Activated gamma-delta T cell treated with Interleukin-2 at 50 U/mL for 16 hours (primary cell): Measurements from ENCODE around the gene TMEM223.
"Not testable (repeated sequence)": the region's sequence is repeated elsewhere in the genome, so short reads cannot be mapped to it uniquely, and the experiment has no call there.

Source experiments
- DNase-seq: peaks from one replicate; pipeline ENCODE4 v3.0.0-alpha.2; 2020

TMEM223 gene, protein sequence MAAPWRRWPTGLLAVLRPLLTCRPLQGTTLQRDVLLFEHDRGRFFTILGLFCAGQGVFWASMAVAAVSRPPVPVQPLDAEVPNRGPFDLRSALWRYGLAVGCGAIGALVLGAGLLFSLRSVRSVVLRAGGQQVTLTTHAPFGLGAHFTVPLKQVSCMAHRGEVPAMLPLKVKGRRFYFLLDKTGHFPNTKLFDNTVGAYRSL

DNA sequence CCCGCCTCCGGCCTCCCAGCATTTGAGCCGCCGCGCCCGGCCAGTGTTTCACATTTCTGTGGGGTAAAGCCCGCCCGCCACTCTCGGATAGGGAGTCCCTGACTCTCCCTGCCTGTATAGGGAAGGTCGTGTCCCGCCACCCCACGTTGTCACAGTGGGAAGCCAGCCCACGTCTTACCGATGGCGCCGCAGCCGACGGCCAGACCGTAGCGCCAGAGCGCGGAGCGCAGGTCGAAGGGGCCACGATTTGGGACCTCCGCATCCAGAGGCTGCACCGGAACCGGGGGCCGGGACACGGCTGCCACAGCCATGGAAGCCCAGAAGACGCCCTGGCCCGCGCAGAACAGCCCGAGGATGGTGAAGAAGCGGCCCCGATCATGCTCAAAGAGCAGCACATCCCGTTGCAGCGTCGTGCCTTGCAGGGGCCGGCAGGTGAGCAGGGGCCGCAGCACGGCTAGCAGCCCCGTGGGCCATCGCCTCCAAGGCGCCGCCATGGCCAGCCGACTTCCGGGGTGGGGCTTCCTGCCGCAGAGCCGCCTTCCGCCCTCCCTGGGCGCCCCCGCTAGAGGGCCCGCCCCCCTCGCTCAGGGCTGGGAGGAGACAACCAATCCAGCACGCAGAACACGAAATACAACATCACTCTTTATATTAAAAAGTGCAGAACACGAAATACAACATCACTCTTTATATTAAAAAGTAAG lies at the start of gene TMEM223:
Gene TMEM223 (minus strand): TSS at position 506 of the 701 bp plus-strand sequence. CDS start 12 bp downstream, at position 494.
- peak; percentile 91 for DNase-seq

DNA sequence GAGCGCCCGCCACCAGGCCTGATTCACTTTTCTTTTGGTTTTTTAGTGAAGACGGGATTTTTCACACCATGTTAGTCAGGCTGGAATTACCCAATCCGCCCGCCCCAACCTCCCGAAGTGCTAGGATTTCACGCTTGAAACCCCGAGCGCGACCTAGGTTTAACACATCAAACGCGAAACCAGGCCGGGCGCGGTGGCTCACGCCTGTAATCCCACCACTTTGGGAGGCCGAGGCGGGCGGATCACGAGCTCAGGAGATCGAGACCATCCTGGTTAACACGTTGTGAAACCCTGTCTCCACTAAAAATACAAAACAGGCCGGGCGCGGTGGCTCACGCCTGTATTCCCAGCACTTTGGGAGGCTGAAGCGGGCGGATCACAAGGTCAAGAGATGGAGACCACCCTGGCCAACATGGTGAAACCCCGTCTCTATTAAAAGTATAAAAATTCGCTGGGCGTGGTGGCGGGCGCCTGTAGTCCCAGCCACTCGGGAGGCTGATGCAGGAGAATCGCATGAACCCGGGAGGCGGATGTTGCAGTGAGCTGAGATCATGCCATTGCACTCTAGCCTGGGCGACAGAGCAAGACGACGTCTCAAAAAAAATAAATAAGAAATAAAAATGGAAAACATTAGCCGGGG lies 49.0 kb upstream of the TMEM223 start:
- DNase-seq, result peak; percentile 70

DNA sequence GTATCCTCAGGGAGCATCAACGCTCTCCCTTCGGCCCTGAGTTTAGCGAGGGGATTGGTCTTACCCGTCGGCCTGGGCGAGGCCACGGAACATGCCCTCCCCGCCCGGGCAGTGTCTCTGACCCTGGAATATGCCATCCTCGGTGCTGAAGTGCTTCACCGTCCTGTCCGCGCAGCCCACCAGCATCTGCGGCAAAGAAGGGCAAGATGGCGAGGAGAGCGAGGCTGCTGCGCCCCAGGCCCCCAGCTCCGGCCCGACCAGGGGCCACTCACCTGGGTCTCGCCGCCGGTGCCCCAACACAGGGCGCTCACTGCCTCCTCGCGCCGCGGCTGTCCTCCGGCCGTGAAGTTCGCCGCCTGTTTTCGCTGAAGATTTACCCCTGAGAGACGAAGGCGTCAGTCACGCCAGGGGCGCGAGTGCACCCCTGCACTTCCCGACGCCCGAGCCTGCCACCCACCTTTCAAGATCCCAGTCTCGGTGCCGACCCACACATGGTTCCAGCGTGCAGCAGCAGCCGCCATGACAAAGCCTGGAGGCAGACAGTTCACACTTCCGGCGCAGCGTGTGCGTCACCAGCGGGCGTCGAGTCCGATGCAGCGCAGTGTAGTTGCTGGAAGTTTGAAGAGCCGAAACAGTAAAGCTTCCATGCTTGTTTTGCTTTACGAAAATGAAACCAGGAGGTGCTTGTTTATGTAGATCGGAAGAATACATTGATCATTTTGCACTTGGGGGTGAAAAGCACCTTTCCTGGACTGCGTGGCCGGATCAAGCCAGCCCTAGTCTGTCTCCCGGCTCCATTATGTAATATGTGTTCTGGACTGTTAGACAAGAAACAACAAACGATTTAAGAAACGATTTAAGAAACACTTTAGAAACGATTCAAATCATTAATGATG lies 47.5 kb upstream of the TMEM223 start, which contains the start of gene WDR74:
Gene WDR74 (minus strand): TSS at position 541 of the 896 bp plus-strand sequence. CDS start 20 bp downstream, at position 521.
- DNase-seq, result peak; percentile 87

DNA sequence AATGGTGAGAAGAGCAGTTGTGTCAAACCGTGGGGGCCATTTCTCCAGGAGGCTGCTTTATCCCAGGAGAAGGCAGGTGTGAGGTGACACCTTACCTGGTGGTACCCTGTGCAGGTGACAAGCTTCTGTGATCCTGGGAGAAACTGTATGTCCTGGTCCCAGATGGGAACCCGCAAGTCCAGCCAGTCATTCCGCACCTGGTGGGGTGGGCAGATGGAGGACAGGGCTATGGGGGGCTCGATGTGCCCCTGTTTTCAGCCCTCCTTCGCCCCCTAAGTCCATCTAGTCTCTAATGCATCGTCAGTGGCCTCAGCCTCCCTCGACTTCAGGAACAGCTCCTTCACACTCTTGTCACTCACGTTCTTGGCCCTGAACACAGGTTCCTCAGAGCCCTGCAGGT lies 43.5 kb upstream of the TMEM223 start:
- DNase-seq, result no peak

DNA sequence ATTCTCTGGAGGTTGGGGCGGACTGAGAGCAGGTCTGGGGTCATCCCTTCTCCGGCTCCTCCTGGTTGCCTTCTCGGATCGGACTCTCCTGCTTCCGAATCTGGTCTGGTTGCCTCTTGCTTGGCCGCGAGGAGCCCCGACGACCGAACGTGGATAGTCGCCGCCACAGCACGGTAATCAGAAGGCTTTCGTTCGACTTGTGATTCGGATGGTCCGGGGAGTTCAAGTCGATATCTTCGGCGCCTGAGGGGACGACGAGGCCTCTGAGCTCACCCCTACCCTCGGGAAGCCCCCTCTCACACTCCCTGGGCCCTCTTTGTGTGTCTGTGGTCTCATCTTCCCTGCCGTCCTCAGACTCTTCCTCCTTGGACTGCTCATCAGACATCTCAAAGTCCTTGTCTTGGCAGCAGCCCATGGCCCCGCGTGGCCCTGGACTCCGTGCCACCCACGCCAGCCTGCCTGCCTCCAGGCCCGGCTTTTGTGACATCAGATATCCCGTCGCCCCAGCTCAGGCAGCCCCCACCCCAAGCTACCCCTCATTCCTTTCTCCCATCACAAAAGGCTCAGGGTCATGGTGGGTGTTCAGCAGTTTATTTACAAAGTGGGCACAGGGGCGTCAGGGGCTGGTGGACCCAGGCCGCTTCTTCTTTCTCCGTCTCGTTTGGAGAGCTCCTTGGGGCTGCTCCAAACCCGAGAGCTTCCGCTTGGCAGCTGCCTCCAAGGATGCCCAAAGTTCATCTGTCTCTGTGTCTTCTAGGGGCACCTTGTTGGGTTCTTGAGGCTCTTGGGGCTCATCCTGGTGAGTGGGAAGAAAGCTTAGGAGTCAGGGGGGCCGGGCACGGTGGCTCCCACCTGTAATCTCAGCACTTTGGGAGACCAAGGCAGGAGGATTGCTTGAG lies 40.8 kb upstream of the TMEM223 start, which contains the start of gene TEX54:
Gene TEX54 (minus strand): TSS at position 506 of the 899 bp plus-strand sequence.
- no peak for DNase-seq

DNA sequence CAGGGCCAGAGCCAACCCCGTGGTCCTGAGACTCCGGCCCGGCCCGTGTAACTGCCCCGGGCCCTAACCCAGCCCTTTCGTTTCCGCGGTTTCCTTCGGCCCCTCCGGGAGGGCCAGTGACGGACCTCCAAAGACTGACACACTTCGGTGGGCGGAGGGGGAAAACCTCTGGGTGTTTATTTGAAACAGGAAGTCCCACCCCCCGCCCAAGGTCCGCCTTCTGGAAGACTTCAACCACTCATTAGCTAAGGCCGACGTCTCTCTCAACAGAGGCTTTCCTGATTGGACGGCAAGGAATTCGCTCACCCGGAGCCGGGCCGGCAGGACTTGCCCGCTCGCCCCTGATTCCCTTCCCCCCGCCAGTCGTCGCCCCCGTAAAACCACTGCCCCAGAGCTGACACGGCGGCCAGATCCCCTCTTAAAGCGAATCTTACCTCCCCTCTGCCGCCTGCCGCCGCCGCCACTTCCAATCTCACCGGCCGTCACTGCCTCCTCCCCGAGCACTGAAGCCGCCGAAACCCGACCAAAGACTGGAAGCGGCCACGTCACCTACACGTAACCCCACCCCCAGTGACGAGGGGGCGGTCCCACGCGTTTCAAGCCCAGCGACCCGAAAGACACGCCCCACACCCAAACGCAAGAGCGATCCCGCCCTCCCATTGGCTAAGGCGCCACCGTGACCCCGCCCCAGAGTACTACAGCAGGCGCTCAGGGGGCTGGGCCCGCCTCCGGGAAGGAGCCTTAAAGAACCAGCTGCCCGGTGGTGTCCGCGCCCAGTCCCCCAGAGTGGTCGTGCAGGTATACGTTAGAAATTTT lies 39.9 kb upstream of the TMEM223 start, which contains the start of gene STX5:
Gene STX5 (minus strand): TSS at position 532 of the 816 bp plus-strand sequence. CDS start 808 bp downstream, outside the sequence.
- peak; percentile 100 for DNase-seq

DNA sequence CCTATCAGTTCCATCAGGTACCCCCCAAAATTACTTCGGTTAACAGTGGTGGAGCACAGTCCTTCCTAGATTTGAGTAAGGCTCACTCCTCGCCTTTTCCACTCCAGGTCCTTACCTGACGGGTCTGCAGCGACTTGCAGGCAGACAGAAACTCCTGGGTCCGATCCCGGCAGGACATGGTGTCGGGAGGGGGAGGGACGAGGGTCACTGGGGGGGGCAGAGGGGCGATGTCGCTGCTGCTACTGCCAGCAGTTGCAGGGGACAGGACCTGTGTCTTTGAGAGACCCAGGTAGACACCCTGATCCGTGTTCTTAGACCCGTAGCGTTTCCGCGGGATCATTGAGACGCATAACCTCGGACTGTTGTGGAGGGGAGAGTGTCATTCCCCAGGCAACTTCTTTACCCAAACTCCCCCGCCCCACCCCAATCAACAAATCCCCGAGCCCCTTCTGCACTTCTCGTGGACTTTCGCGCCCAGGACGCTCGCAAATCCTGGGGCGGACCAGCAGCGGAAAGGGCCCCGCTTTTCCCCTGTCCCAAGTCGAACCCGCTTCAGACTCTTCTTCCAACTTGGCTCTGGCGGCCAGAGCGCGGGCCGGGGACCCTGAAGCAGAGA lies 39.2 kb upstream of the TMEM223 start:
- DNase-seq, result no peak

DNA sequence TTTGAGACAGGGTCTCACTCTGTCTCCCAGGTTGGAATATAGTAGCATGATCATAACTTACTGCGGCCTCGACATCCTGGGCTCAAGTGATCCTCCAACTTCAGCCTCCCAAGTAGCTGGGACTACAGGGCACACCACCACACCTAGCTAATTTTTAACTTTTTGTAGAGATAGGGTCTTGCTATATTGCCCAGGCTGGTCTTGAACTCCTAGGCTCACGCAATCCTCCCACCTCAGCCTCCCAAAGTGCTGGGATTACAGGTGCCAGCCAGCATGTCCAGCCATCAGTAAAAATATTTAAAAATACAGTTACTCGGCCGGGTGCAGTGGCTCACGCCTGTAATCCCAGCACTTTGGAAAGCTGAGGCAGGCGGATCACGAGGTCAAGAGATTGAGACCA lies 36.3 kb upstream of the TMEM223 start:
- not testable (repeated sequence) for DNase-seq

DNA sequence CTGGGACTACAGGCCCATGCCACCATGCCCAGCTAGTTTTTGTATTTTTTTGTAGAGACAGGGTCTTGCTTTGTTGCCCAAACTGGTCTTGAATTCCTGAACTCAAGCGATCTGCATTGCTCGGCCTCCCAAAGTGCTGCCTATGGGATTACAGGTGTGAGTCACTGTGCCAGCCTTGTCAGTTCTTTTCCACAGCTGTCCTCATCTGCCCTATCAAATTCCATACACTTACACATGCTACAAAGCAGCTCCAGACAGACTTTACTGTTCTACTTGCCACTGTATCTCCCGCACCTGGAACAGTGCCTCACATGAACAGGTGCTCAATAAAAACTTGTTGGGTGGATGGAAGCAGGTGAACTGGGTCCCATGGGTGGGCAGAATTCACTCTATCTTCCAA lies 31.9 kb upstream of the TMEM223 start:
- no peak for DNase-seq

DNA sequence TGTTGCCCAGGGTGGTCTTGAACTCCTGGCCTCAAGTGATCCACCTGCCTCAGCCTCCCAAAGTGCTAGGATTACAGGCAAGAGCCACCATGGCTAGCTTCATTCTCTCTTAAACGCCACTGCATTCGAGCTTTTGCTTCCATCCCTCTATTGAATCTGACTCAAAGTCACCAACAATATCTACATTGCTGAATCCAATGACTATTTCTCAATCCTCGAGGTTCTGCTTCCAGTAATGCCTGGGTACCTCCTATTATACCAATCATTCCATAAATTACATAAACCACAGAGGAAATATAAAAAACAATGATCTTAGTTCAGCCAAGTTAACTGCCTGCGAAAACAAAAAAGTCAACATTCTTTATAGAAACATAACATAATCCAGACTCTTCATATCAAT lies 25.3 kb upstream of the TMEM223 start:
- DNase-seq, result no peak

DNA sequence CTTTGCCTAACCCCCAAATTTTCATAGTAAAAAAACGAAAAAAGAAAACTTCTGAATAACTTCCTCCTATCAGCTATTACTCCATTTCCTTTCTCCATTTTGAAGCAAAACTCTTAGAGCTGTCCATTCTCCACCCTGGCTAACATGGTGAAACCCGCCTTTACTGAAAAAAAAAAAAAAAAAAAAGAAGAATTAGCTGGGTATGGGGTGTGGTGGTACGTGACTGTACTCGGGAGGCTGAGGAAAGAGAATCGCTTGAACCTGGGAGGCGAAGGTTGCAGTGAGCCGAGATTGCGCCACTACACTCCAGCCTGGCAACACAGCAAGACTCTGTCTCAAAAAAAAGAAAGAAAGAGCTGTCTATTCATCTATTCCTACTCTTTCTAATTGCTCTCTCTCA lies 24.8 kb upstream of the TMEM223 start:
- DNase-seq, result no peak

DNA sequence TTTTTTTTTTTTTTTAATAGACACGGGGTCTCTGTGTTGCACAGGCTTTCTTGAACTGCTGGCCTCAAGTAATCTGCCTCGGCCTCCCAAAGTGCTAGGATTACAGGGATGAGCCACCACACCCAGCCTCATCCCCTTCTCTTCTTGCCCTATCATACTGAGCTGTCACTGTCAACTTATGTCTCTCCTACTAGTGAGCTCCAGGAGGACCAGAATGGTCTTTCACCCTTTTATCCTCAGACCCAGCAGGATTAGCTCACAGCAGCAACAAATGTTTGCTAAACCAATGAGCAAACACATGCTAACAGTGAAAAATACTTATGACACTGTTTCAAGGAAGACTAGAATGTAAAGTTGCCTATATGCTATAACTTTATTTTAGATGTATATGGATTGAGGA lies 19.9 kb upstream of the TMEM223 start:
- DNase-seq, result no peak

DNA sequence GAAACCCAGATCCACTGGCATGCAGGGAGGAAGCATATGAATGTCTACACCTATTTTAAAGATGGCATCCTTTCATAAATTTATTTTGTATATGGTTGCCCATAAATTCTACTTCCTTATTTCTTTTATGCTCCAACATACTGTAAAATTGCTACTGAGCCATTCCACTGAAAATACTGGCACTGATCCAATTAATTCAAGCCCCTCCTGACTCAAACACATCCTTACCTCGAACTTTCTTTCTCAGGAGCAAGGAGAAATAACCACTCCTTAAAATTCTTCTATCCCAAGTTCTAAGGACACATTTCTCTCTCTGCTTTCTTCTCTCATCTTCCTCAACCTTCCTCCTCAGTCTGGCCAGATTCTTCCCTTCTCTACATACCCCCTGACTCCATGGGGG lies 18.9 kb upstream of the TMEM223 start:
- DNase-seq, result no peak

DNA sequence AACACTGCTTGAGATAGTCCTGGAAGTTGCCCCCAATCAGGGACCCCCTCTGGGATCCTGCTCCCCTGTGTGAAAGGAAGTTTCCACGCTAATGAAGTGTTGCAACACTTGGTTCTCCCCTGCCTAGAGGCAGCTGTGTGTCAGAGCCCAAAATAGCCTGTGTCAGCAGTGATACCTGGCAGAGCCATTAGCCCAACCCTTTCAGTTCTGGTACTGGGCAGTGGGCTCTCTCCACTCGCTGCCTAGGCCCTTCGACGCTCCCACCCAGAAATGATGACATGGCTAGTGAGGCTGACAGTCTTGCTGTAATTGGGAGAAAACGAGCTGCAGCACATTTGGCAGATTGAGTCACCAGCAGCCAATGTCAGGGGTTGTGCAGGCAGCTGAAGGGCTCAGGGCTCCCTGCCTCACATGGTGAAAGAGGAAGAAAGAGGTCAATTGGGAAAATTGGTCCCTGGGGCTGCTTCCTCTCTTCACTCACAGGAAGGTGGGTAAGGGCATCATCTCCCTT lies 14.9 kb upstream of the TMEM223 start:
- no peak for DNase-seq

DNA sequence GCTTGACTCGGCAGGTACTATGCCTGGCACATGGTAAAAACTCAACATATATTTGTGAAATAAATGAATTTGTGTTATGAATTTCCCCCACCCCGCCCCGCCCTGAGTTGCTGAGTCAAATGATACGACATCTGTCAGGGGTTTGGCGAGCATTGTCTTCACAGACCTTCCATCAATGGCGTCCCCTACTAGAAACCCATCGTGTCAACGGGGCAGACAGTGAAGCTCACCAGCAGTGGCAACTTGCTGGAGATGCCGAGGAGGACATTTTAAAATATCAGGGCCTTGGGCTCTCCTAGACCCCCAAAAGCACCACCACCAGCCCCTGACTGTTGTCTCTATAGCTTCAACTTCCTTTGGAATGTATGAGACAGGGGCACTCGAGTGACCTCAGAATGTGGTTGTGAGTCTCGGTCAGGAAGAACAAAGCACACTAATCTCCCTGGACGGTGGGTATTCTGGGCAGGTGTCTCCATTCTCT lies 14.2 kb upstream of the TMEM223 start:
- no peak for DNase-seq

DNA sequence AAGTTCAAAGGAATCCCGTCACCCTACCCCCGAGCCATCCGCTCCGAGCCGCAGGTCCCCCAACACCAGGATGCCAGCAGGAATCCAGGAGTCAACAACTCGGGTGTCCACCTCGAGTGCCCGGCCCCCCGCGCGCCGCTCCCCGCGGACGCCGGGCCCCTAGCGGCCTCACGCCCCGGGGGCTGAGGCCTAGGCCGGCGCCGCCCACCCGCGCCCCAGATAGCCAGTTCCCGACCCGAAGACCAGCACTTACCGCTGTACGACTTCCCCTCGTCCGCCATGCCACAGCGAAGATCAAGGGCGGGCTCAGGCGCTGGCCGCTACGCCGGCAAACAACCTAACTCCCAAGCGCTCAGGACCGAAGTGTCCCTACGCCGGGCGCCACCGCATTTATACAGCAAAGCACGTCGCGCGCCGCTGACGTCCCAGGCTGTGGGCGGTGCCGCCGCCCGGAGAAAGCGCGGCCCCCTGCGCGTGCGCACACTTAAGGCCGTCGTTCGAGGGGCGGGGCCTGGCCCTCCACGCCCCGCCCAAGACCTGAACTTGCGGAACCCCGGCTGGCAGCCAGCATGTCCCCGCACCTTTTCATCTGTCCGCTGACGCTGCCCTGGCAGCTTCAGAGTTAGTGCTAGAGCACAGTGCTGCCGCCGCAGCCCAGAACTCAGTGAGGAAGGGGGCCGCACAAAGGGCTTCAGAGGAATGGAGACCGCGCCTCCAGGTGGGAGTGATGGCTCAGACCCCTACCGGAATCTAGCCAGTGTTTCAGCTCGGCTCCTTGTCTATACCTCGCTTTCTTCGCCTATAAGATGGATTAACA lies 13.5 kb upstream of the TMEM223 start, which contains the start of gene NXF1:
Gene NXF1 (minus strand): TSS at position 365 of the 817 bp plus-strand sequence. CDS start 84 bp downstream, at position 281.
- DNase-seq, result peak; percentile 94

DNA sequence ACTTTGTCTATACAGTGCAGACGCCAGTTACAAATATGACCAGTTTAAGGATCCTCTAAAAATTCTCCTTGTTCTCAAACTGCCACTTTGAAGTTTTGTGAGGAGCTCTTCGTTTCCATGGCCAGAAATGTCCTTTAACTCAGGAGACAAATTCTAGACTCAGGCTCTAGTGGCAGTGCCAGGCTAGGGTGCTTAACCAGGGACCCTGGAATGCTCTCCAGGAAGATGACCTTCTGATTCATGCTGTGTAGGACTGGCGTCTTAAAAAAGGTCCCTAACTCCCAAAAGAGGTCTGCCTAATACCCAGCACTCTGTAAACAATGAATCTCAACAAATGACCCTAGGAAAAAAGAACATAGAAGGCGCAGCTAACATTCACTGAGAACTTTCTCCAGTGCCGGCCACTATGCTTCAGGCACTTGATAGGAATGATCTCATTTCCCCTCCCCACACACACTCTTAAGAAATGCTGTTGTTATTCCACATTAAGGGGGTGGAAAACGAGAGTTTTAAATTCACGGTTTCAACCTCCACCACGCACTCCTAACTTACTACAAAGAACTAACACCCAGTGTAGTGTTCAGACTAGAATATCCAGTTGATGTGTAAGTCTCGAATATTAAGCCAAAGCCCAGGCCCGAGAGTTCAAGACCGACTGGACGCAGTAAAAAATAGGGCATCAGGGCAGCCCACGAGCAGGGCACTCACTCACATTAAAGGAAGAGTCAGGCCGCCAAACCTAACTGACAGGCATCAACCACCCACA lies 12.7 kb upstream of the TMEM223 start:
- DNase-seq, result no peak

DNA sequence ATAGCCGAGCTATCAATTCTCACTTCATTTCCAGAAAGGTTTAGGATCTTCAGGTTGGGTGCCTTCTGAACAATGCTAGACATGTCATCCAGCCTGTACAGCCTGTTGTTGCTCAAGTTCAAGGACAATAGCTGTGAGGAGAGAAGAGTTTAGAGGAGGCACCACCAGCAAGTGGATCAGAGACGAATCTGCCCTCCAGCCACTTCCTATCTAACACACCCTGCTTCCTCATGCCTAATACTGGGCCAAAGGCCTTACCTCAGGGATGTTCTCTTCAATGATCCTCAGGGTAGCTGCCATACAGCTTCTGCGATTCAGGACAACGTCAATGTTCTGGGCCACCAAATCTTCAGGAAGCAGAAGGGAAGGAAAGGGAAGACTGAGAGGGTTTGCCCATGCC lies 9.3 kb upstream of the TMEM223 start:
- no peak for DNase-seq
